Measurements from ENCODE around the gene ZFP36L1.

The ZFP36L1 gene

GRCh38 chr14:68787092-68787992 is 5.5 kb downstream of the ZFP36L1 start:
- DNase-seq (ENCODE audit: extremely low read depth, low read depth) = no peak
- TF ChIP-seq, protein P1, sequence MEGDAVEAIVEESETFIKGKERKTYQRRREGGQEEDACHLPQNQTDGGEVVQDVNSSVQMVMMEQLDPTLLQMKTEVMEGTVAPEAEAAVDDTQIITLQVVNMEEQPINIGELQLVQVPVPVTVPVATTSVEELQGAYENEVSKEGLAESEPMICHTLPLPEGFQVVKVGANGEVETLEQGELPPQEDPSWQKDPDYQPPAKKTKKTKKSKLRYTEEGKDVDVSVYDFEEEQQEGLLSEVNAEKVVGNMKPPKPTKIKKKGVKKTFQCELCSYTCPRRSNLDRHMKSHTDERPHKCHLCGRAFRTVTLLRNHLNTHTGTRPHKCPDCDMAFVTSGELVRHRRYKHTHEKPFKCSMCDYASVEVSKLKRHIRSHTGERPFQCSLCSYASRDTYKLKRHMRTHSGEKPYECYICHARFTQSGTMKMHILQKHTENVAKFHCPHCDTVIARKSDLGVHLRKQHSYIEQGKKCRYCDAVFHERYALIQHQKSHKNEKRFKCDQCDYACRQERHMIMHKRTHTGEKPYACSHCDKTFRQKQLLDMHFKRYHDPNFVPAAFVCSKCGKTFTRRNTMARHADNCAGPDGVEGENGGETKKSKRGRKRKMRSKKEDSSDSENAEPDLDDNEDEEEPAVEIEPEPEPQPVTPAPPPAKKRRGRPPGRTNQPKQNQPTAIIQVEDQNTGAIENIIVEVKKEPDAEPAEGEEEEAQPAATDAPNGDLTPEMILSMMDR (IDR thresholded peaks at IDR 0.05; ENCODE audit: low read depth, low read length) = no peak

DNA sequence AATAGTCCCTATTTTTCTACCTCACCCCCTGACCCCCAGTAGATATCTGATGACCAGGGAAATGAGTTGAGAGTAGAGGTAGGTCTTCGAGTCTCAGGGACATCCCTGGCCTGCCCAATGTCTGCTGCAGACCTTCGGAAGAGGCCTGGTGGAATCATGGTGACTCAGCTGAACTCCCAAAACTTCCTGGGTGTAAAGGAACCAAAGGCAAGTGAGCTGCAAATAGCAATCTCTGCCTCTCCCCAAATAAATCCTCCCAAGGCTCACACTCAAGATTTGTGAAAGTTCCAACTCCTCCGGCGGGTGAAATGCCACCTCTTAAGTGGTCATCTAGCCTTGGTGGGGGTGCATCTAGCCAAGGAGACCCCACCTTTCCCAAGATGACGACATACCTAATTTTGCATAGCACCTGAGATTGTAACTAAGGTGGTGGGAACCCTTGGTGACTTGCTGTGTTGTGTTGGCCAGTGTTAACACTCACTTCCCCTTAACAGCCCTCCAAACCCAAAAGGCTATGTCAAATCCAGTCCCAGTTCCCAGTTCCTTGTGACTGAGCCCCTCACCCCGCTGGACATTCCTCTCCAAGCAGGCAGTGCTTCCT is 6.3 kb downstream of the ZFP36L1 start:
- no peak for DNase-seq (ENCODE audit: extremely low read depth, low read depth)
- TF ChIP-seq, protein P1 (IDR thresholded peaks at IDR 0.05; ENCODE audit: low read depth, low read length) = no peak

DNA sequence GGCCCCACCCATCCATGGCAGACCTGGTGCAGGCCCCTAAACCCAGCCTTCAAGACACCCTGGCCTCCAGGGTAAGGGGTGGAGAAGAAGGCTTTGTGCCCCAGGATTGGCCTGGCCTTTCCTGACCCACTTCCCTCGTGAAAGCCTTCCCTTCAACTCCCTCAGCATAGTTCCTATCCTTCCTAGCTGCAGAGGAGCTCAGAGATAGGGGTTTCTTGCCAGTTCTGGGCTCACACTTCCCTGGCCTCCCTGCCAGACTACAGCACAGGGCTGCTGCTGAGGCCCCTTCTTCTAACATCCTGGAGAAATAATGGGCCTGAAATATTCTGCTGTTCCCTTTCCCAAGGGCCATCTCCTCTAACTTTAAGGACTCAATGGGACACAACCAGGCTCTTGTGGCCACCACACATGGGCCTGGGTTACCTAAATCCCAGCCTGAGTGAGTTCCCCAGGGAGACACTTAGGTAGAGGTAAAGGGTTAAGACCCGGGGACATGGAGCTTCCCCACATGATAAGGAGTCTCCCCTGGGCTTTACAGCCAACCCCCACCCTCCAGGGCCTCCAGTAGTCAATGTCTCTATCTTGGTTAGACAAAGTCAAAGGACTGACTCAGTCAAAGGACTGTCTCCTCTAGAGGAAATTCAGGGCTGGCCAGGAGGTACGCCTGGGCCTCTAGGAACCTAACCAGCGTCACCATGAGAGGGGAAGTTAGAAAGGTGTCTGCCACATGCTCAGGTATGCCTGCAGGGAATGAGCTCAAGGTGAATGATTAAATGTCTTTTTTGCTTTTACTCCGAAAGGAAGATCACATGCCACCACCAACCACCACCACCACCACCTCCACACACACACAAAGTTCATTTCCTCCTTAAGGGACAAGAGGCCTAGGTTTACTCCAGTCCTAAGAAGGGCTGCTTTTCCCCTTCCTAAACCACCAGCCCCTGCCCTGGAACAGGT is 7.1 kb downstream of the ZFP36L1 start:
- no peak for DNase-seq (ENCODE audit: extremely low read depth, low read depth)
- TF ChIP-seq, protein P1 (IDR thresholded peaks at IDR 0.05; ENCODE audit: low read depth, low read length) = no peak

GRCh38 chr14:68784978-68785533 is 7.8 kb downstream of the ZFP36L1 start:
- TF ChIP-seq, protein P1 (IDR thresholded peaks at IDR 0.05; ENCODE audit: low read depth, low read length) = no peak
- no peak for DNase-seq (ENCODE audit: extremely low read depth, low read depth)

GRCh38 chr14:68784226-68784910 is 8.5 kb downstream of the ZFP36L1 start:
- DNase-seq (ENCODE audit: extremely low read depth, low read depth) = no peak
- TF ChIP-seq, protein P1 (IDR thresholded peaks at IDR 0.05; ENCODE audit: low read depth, low read length) = no peak

- TF ChIP-seq, protein P1 (IDR thresholded peaks at IDR 0.05; ENCODE audit: low read depth, low read length) = no peak
- no peak for DNase-seq (ENCODE audit: extremely low read depth, low read depth)
These were observed 9.2 kb downstream of the ZFP36L1 start for GRCh38 chr14:68783408-68784225.

Data from AG09319 (cell line).